Midbrain (tissue), 1 donor: Measurements from ENCODE around the gene MRRF.

ENCODE experiments used
- DNase-seq: peaks from one replicate; lab custom pipeline; 2025; lab: John Stamatoyannopoulos, UW

The MRRF gene

DNA sequence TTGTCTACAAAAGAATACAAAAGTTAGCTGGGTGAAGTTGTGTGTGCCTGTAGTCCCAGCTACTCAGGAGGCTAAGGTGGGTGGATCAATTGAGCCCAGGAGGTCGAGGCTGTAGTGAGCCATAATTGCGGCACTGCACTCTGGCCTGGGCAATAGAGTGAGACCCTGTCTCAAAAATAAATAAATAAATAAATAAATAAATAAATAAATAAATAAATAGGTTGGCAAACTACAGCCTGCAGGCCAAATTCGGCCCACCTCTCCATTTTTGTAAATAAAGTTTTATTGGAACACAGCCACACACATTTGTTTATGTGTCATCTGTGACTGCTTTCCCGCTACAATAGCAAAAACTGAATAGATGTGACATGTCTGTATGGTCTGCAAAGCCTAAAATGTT, 115.6 kb downstream of the MRRF start:
- DNase-seq: no peak
